ENCODE results near the gene MKRN2.

DNA sequence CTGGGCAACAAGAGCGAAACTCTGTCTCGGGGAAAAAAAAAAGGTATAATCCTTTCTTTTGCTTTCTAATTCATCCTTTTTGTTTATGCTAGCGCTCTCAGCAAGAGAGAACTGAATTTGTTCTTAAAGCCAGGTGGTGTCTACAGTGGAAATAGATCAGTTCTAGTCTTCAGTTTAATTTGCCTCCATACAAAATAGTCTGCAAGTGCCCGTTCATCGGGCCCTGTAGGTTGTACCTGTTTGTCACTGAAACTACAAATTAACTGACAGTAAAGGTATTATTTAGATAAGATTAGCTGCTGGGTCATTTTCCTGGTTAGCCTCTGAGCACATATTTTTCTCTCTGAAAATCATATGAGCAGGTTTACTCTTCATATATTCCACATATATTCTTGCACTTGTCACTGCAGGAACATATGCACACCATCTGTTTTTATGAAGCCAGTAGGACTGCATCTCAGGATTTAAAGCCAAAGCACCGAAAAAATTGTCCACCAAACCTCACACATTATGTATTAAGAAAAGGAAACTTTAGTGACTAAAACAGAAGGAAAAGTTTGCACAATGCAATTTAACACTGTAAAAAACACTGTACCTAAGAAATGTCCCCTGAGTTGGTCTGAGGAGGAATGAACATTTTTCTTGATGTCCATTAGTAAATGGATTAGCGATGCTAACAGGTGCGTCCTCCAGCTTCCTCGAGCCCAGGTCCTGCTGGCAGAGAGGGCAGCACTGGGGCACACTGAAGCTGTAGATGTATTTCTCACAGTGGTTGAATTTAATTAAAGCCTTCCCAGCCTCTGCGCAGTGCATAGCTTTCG, 12.0 kb upstream of the MKRN2 start:
- TF ChIP-seq, protein P1, sequence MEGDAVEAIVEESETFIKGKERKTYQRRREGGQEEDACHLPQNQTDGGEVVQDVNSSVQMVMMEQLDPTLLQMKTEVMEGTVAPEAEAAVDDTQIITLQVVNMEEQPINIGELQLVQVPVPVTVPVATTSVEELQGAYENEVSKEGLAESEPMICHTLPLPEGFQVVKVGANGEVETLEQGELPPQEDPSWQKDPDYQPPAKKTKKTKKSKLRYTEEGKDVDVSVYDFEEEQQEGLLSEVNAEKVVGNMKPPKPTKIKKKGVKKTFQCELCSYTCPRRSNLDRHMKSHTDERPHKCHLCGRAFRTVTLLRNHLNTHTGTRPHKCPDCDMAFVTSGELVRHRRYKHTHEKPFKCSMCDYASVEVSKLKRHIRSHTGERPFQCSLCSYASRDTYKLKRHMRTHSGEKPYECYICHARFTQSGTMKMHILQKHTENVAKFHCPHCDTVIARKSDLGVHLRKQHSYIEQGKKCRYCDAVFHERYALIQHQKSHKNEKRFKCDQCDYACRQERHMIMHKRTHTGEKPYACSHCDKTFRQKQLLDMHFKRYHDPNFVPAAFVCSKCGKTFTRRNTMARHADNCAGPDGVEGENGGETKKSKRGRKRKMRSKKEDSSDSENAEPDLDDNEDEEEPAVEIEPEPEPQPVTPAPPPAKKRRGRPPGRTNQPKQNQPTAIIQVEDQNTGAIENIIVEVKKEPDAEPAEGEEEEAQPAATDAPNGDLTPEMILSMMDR (IDR thresholded peaks at IDR 0.05) = no peak
- TF ChIP-seq POLR2AphosphoS5 (IDR thresholded peaks at IDR 0.05) (no peak), EP300 (IDR thresholded peaks at IDR 0.05) (no peak)
